Body of pancreas (tissue), 4 donors: ENCODE results near the gene SLC26A2. TPM values are rescaled to one million over a fixed set of nuclear protein-coding genes. Genes with fewer than 3 reads are reported as not detected.

Source experiments
- ATAC-seq: fragments of 150-250 bp; one replicate; pipeline ENCODE4 v1.9.1; 2016
- DNase-seq, 4 donors: peaks; one replicate each; pipeline ENCODE4 v3.0.0-alpha.2; 2019
- H3K27ac ChIP-seq, 4 donors: fragments of 200-600 bp; sonication (generic); 1 replicate in 3 of 4; 2 replicates in 1 of 4; pipeline versions ENCODE4 v1.5.1 to v1.6.1; 2016 to 2019; ENCODE audit warnings: mild to moderate bottlenecking in 1 of 4, mixed read lengths in 1 of 4, moderate library complexity in 1 of 4
- H3K27me3 ChIP-seq, 2 donors: fragments of 200-600 bp; sonication (generic); one replicate each; pipeline ENCODE4 v1.6.0; 2016; ENCODE audit warnings: mild to moderate bottlenecking in 1 of 2
- H3K36me3 ChIP-seq, 2 donors: fragments of 200-600 bp; sonication (generic); replicated peaks in 1 of 2; 2 replicates each; pipeline ENCODE4 v1.5.1; 2016; ENCODE audit warnings: low read depth in 2 of 2; ENCODE audit not compliant: insufficient read depth in 1 of 2
- H3K4me1 ChIP-seq: fragments of 200-600 bp; sonication (generic); one replicate; pipeline ENCODE4 v1.6.0; 2016
- H3K4me3 ChIP-seq, 2 donors: fragments of 200-600 bp; sonication (generic); 1 replicate in 1 of 2; 2 replicates in 1 of 2; pipeline ENCODE4 v1.5.1; 2016 to 2019
- H3K9me3 ChIP-seq, 3 donors: fragments of 200-600 bp; sonication (generic); 1 replicate in 2 of 3; 2 replicates in 1 of 3; pipeline ENCODE4 v1.5.1; 2016
- CTCF ChIP-seq, 7 experiments: fragments of 450-650 bp in 4 of 7; fragments of 200-600 bp in 3 of 7; sonication (generic) in 3 of 7; IDR thresholded peaks; one replicate each; pipeline ENCODE4 v1.5.1; 2016 to 2019; ENCODE audit warnings: antibody characterized with exemption in 7 of 7
- POLR2A ChIP-seq, 3 donors: fragments of 450-650 bp; IDR thresholded peaks; one replicate each; pipeline ENCODE4 v1.6.1; 2016; ENCODE audit warnings: antibody characterized with exemption in 3 of 3, mild to moderate bottlenecking in 2 of 3
- WGBS, 2 donors: methylation state at CpG; one replicate each; pipeline ENCODE4 v1.1.5; 2017; 5-methylcytosine and 5-hydroxymethylcytosine counted together
- intact Hi-C: fragments of 100-400 bp; cut with DNase I; formaldehyde crosslinking; loops from one replicate; pipeline ENCODE4 v1.15.1; 2023
- total RNA-seq, 2 donors: library from RNA; depleted of rRNA; stranded (reverse); fragments of >200 nt; gene quantifications; one replicate each; pipeline ENCODE4 v1.1.0, GENCODE V29; 2016

SLC26A2 gene
- total RNA-seq, 2 donors from 2014 or later: 2.3 to 6.5 TPM

- Histone ChIP-seq H3K4me1 (peaks cover 18% of the 10 kb centered on the region), H3K36me3 (no peaks in the 10 kb centered on the region), H3K4me3 (no peak overlapping the region), H3K9me3 (no peaks in the 10 kb centered on the region), H3K27ac (no peak overlapping the region), H3K27me3 (no peaks in the 10 kb centered on the region)
- intact Hi-C loops: no loop called here
- DNase-seq (no peak), ATAC-seq (no peak)
- 90 to 100% methylated on average over 3 of the region's 3 CpGs for WGBS, 2 donors
- TF ChIP-seq POLR2A (IDR thresholded peaks at IDR 0.05) (no peak), CTCF (IDR thresholded peaks at IDR 0.05) (no peak)
Observed at GRCh38 chr5:149963729-149964128, 3.2 kb downstream of the SLC26A2 start.

- DNase-seq (no peak), ATAC-seq (no peak)
- Histone ChIP-seq H3K4me1 (peaks cover under 1% of the 10 kb centered on the region), H3K4me3 (no peak overlapping the region), H3K27me3 (no peaks in the 10 kb centered on the region), H3K9me3 (no peaks in the 10 kb centered on the region), H3K36me3 (no peaks in the 10 kb centered on the region), H3K27ac (no peak overlapping the region)
- intact Hi-C loops: no loop called here
- WGBS, 2 donors: 58 to 64% methylated on average over 3 of the region's 3 CpGs
- no peak for TF ChIP-seq CTCF (IDR thresholded peaks at IDR 0.05)
- TF ChIP-seq POLR2A (IDR thresholded peaks at IDR 0.05): no peak
Observed at GRCh38 chr5:149966946-149967345, 6.4 kb downstream of the SLC26A2 start.

- TF ChIP-seq CTCF (IDR thresholded peaks at IDR 0.05): no peak
- no peak for TF ChIP-seq POLR2A (IDR thresholded peaks at IDR 0.05)
- ATAC-seq (no peak), DNase-seq (no peak)
- intact Hi-C loops: no loop called here
- no peak overlapping the region for H3K4me3 ChIP-seq
- no peaks in the 10 kb centered on the region for H3K27me3 ChIP-seq
- H3K27ac ChIP-seq: no peak overlapping the region
- H3K36me3 ChIP-seq: no peaks in the 10 kb centered on the region
- 76 to 78% methylated on average over 4 of the region's 4 CpGs for WGBS, 2 donors
- H3K4me1 ChIP-seq: no peaks in the 10 kb centered on the region
- no peaks in the 10 kb centered on the region for H3K9me3 ChIP-seq
Observed at GRCh38 chr5:149969181-149969930, 8.8 kb downstream of the SLC26A2 start.

- Histone ChIP-seq H3K4me1 (peaks cover 6% of the 10 kb centered on the region), H3K4me3 (no peak overlapping the region), H3K27me3 (no peaks in the 10 kb centered on the region), H3K9me3 (no peaks in the 10 kb centered on the region), H3K36me3 (no peaks in the 10 kb centered on the region), H3K27ac (no peak overlapping the region)
- 54 to 58% methylated on average over 2 of the region's 2 CpGs for WGBS, 2 donors
- ATAC-seq (no peak), DNase-seq (no peak)
- TF ChIP-seq POLR2A (IDR thresholded peaks at IDR 0.05): no peak
- TF ChIP-seq CTCF (IDR thresholded peaks at IDR 0.05): no peak
- intact Hi-C loops: no loop called here
Observed at GRCh38 chr5:149975409-149975808, 14.9 kb downstream of the SLC26A2 start.

GRCh38 chr5:149979896-149980295, 19.3 kb downstream of the SLC26A2 start:
- no peaks in the 10 kb centered on the region for H3K27me3 ChIP-seq
- H3K36me3 ChIP-seq: no peaks in the 10 kb centered on the region
- no peak for TF ChIP-seq POLR2A (IDR thresholded peaks at IDR 0.05)
- TF ChIP-seq CTCF (IDR thresholded peaks at IDR 0.05): no peak
- no peak overlapping the region for H3K4me3 ChIP-seq
- 13 to 26% methylated on average over 1 of the region's 1 CpG for WGBS, 2 donors
- H3K9me3 ChIP-seq: no peaks in the 10 kb centered on the region
- peak; percentile 33 for ATAC-seq
- DNase-seq: no peak
- peaks cover 11% of the 10 kb centered on the region for H3K4me1 ChIP-seq
- H3K27ac ChIP-seq: peak overlapping the region in 1 of 4 donors; percentile 51
- intact Hi-C loops: no loop called here
